Adrenal gland (tissue), 5 donors: Measurements from ENCODE around the gene ARID5B.

Source experiments
- CTCF ChIP-seq, 6 experiments: fragments of 450-650 bp in 4 of 6; fragments of 200-600 bp in 2 of 6; sonication (generic) in 1 of 6; IDR thresholded peaks; 1 replicate in 5 of 6; 2 replicates in 1 of 6; pipeline versions ENCODE4 v1.5.1 to v1.8.0; 2016 to 2021; ENCODE audit warnings: antibody characterized with exemption in 6 of 6, mild to moderate bottlenecking in 2 of 6, moderate library complexity in 1 of 6
- POLR2A ChIP-seq, 2 donors: fragments of 450-650 bp; IDR thresholded peaks; one replicate each; pipeline ENCODE4 v1.6.1; 2017; ENCODE audit warnings: antibody characterized with exemption in 2 of 2, mild to moderate bottlenecking in 2 of 2, moderate library complexity in 1 of 2
- donor health status: DM: no; HTN: no; CAD: no.

GRCh38 chr10:62043421-62044021 lies 142.0 kb downstream of the ARID5B start:
- TF ChIP-seq CTCF (IDR thresholded peaks at IDR 0.05), result no peak
- no peak for TF ChIP-seq POLR2A (IDR thresholded peaks at IDR 0.05)
